Cardiac muscle cell (in vitro differentiated cells and primary cell): ENCODE measurements around the gene CADPS2. TPM values are rescaled to one million over a fixed set of nuclear protein-coding genes. Genes with fewer than 3 reads are reported as not detected.

Source experiments
- DNase-seq, 2 donors: peaks; one replicate each; pipeline versions ENCODE4 v3.0.0 to v3.0.0-alpha.2; 2010 to 2017; ENCODE audit warnings: low read depth in 1 of 2, low spot score in 1 of 2
- H3K27ac ChIP-seq: fragments of 200-600 bp; sonication (generic); 2 replicates; pipeline ENCODE4 v1.5.1; 2016
- H3K27me3 ChIP-seq: fragments of 200-600 bp; sonication (generic); 2 replicates; pipeline ENCODE4 v1.6.0; 2016; ENCODE audit warnings: control low read depth
- H3K36me3 ChIP-seq: fragments of 200-600 bp; sonication (generic); 2 replicates; pipeline ENCODE4 v1.5.1; 2016; ENCODE audit warnings: control low read depth
- H3K4me1 ChIP-seq: fragments of 200-600 bp; sonication (generic); 2 replicates; pipeline ENCODE4 v1.8.1; 2017; ENCODE audit warnings: low read depth, mild to moderate bottlenecking, mixed run types
- H3K4me3 ChIP-seq: fragments of 200-600 bp; sonication (generic); 2 replicates; pipeline ENCODE4 v1.5.1; 2016; ENCODE audit warnings: mild to moderate bottlenecking
- H3K9me3 ChIP-seq: fragments of 200-600 bp; sonication (generic); 2 replicates; pipeline ENCODE4 v1.5.1; 2017; ENCODE audit warnings: low read depth, mild to moderate bottlenecking, control low read depth
- CTCF ChIP-seq: IDR thresholded peaks from 2 replicates; pipeline ENCODE4 v1.5.1; 2012; ENCODE audit warnings: low read depth, mild to moderate bottlenecking, low read length
- polyA plus RNA-seq: library from polyadenylated mRNA; unstranded; fragments of >200 nt; fragmentation: Nextera tagmentation; extraction: Ambion mirVana; gene quantifications from 2 replicates; pipeline ENCODE4 v1.2.1, GENCODE V29; 2016
- total RNA-seq: library from RNA; depleted of rRNA; stranded (reverse); fragments of >200 nt; gene quantifications from 2 replicates; pipeline ENCODE4 v1.2.3, GENCODE V29; 2016

The CADPS2 gene
- total and polyA plus RNA-seq, 2 experiments from 2014 or later = 15.0 to 17.2 TPM

DNA sequence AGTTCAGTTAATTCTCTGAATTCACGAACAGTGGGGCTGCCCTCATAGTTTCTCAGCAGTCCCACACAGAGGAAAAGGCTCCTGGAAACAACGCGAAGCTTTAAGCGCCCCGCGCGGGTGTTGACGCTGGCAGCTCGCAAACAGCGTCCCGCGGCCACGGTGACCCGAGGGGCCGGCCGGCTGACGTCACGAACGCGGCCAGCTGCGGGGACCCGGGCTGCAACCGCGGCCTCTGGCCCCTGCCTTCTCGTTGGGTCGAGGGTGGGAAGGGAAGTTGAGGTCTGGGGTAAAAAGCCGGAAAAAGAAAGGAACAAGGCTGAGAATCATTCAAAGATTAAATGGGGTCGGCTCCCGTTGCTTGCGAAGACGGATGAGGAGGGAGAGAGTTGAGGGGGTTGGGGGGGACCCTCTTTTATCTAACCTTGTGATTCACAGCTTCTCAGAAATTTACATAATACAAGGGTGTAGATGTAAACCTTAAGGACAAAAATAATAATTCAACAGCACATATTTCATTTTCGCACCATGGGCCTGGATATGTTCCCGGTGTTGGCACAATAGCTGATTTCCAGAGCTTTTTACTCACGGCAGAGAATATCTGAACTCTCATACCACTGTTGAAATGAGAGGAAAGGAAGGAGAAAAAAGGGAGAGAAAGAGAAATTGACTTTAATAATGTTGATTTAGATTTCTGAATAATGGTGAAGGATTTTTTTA, 574.4 kb downstream of the CADPS2 start:
- DNase-seq = no peak
- TF ChIP-seq CTCF = no peak
- H3K27me3 ChIP-seq = peaks cover 100% of the 10 kb centered on the region
- H3K36me3 ChIP-seq = no peaks in the 10 kb centered on the region
- H3K9me3 ChIP-seq = no peaks in the 10 kb centered on the region
- H3K27ac ChIP-seq = no peak overlapping the region
- peak overlapping the region; percentile 3 for H3K4me3 ChIP-seq
- H3K4me1 ChIP-seq = peaks cover 10% of the 10 kb centered on the region

DNA sequence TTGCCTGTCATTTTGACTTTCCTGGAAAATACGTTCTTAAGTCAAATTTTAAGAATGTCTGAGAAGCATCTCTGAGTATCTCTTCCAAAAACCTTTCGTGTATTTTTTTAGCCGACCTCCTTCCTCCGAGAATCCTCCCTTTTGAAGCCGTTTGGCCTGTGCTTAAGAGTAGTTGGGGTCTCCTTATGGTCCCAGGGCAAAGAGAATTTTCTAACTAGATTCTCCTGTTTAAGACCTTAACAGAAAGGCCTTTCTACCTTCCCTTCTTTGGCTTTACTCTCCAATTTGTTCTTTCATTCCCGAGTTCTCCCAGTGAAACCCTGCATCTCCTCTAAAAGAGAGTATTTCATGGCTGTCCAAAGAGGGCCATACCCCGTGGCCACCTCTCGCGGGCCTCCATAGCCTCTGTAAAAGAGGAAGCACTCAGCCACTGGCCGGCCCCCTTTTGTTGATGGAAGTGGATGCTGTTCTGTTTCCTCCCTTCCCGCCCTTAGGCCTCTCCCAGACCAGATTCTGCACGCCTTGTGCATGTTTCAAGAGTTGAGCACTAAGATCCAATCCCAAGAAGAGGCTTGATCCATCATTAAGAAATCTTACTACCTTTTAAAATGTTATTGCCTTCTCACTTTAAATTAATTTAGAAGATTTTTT, 575.1 kb downstream of the CADPS2 start:
- H3K4me3 ChIP-seq = peak overlapping the region; percentile 3
- TF ChIP-seq CTCF = no peak

DNA sequence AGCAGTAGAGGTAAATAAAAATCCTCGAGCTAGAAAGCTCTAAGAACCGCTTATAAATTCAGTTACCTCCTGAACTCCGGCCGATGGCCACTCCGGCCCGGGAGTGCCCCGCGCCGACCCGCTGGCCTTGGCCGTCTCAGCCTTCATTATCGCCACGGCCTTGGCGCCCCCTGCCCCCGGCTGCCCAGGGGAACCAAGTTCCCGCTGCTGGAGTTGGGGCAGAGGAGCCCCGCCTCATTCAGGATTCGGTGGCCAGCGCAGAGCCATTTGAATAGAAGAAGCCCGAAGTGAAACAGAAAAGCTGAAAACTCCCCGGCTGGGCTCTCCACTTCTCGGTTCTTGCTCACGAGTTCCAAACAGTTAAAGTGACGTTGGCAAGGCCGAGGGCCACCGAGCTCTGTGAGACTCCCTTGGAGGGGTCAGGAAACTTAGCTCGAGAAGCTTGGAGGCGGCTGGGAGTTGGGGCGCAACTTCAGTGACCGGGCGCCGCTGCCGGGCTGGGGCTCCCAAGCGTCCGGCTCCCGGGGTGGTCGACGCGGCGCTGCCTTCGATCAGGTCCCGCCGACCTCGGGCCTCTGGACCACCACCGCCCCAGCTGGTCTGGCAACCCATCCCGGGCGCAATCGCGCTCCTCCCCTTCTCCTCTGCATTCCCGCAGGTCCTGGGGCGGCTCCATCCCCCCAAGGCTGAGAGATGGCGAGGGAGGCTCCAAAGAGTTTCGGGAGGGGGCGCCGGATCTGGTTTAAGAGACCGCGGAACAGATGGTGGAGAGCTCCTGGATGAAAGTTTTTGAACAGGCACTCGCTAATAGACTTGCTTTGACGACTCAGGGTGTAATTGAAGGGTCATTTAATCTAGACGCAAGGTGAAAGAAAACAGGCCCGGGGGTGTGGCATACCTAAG, 575.9 kb downstream of the CADPS2 start:
- H3K27ac ChIP-seq = no peak overlapping the region
- H3K27me3 ChIP-seq = peaks cover 100% of the 10 kb centered on the region
- no peaks in the 10 kb centered on the region for H3K9me3 ChIP-seq
- DNase-seq = peak; percentile 21 to 37
- H3K36me3 ChIP-seq = no peaks in the 10 kb centered on the region
- peaks cover 11% of the 10 kb centered on the region for H3K4me1 ChIP-seq
- peak overlapping the region; percentile 18 for H3K4me3 ChIP-seq
- TF ChIP-seq CTCF = no peak

More for the DNA sequence above, 575.1 kb downstream of the CADPS2 start:
- Histone ChIP-seq H3K9me3 (no peaks in the 10 kb centered on the region), H3K27me3 (peaks cover 100% of the 10 kb centered on the region), H3K4me1 (peaks cover 4% of the 10 kb centered on the region), H3K36me3 (no peaks in the 10 kb centered on the region), H3K27ac (no peak overlapping the region)
- no peak for DNase-seq

DNA sequence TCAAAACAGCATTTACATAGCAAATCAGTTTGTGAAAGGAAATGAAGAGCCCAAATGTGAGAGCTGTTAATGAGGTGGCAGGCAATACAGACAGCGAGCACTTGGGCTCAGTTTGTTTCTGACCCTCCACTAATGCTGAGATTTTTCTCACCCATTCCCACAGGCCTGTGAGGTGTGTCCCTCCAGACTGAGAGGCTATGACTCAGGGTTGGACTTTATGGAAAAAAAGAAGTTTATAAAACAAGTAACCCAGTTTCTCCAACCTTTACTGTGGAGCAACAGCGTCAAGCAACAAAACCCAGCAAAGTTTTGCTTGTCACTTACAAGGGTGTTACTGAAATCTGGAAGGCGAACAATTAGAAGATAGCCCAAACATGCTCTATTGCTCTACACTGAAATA, 576.8 kb downstream of the CADPS2 start:
- no peak for DNase-seq
- no peak overlapping the region for H3K4me3 ChIP-seq
- no peaks in the 10 kb centered on the region for H3K36me3 ChIP-seq
- H3K4me1 ChIP-seq = peaks cover 17% of the 10 kb centered on the region
- TF ChIP-seq CTCF = no peak
- peaks cover 100% of the 10 kb centered on the region for H3K27me3 ChIP-seq
- H3K9me3 ChIP-seq = no peaks in the 10 kb centered on the region
- no peak overlapping the region for H3K27ac ChIP-seq

- Histone ChIP-seq H3K27ac (no peak overlapping the region), H3K4me3 (no peak overlapping the region), H3K36me3 (no peaks in the 10 kb centered on the region), H3K4me1 (peaks cover 21% of the 10 kb centered on the region), H3K27me3 (peaks cover 100% of the 10 kb centered on the region), H3K9me3 (no peaks in the 10 kb centered on the region)
- no peak for DNase-seq
- no peak for TF ChIP-seq CTCF
These were observed 579.0 kb downstream of the CADPS2 start for GRCh38 chr7:122307228-122307621.
